ENCODE results near the gene ANKRD1.

ANKRD1 gene

DNA sequence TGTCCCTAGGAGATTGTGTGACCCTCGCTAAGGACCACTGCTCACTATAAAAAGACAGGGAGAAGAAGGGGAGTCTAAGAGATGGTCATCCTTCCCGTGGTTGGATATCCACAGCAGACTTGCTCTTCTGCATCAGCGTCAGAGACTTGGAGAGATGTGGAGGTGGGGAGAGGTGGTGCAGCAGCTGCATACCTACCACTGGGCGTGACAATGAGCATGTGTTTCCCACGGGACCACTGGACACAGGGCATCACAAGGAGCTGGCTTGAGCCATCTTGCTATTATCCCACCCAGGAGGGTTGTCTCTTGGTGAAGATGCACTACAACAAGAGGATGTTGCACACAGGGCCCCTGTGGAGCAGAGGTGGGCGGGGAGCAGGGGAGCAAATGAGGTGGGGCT is 18.8 kb upstream of the ANKRD1 start:
- Histone ChIP-seq H3K23ac (ENCODE audit: low read length) (no peak overlapping the region), H3K79me2 (ENCODE audit: control insufficient read depth, insufficient read depth, low read length) (no peaks in the 10 kb centered on the region), H4K8ac (ENCODE audit: low read depth, low read length) (no peak overlapping the region), H3K56ac (ENCODE audit: low read length) (no peak overlapping the region), H2BK5ac (ENCODE audit: low read length) (no peak overlapping the region), H3K4me3 (ENCODE audit: low read length) (no peak overlapping the region), H3K18ac (ENCODE audit: low read length) (no peak overlapping the region), H2BK15ac (replicated peaks; ENCODE audit: low read depth) (no peak overlapping the region), H3K27me3 (ENCODE audit: insufficient read depth, low read length, poor library complexity) (no peaks in the 10 kb centered on the region), H2AK5ac (ENCODE audit: low read length) (no peak overlapping the region), H3K4ac (ENCODE audit: low read depth, low read length) (no peak overlapping the region), H3K4me2 (ENCODE audit: low read length) (no peak overlapping the region), H3K9ac (ENCODE audit: low read length) (no peak overlapping the region), H2BK120ac (ENCODE audit: low read depth, low read length) (no peak overlapping the region), H3K27ac (ENCODE audit: low read depth, low read length) (no peak overlapping the region), H3K4me1 (ENCODE audit: control insufficient read depth, low read depth, low read length) (peaks cover 5% of the 10 kb centered on the region), H4K5ac (ENCODE audit: low read length) (no peak overlapping the region), H3K36me3 (ENCODE audit: control insufficient read depth, insufficient read depth, low read length) (no peaks in the 10 kb centered on the region), H3K79me1 (ENCODE audit: low read length) (no peaks in the 10 kb centered on the region)
- no peak for DNase-seq
- WGBS (ENCODE audit: extremely low coverage, insufficient coverage, low lambda C conversion rate): no CpG with 5 or more reads among the region's 6 CpGs

DNA sequence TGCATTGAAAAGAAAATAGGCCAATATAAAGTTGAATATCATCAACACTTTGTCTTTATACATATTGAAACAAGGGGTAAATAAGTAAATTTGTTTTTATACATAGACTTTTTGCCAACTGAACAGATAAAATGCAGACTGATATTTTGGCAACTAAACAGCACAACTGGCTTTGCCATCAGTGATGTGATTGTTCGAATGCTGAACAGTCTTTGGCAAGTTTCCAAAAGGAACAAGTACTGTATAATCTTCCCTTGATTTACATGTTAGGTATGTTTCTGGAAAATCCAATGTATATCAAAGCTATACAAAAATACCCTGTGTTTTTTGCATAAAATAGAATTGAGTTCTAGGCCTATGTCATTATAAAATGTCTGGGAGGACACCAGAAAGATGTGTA is 18.2 kb upstream of the ANKRD1 start:
- Histone ChIP-seq H4K8ac (ENCODE audit: low read depth, low read length) (no peak overlapping the region), H2BK5ac (ENCODE audit: low read length) (no peak overlapping the region), H3K9ac (ENCODE audit: low read length) (no peak overlapping the region), H3K18ac (ENCODE audit: low read length) (no peak overlapping the region), H3K4me1 (ENCODE audit: control insufficient read depth, low read depth, low read length) (peaks cover 5% of the 10 kb centered on the region), H3K4me3 (ENCODE audit: low read length) (no peak overlapping the region), H3K56ac (ENCODE audit: low read length) (no peak overlapping the region), H3K4me2 (ENCODE audit: low read length) (no peak overlapping the region), H3K79me1 (ENCODE audit: low read length) (no peaks in the 10 kb centered on the region), H4K5ac (ENCODE audit: low read length) (no peak overlapping the region), H3K36me3 (ENCODE audit: control insufficient read depth, insufficient read depth, low read length) (no peaks in the 10 kb centered on the region), H2BK120ac (ENCODE audit: low read depth, low read length) (no peak overlapping the region), H3K23ac (ENCODE audit: low read length) (no peak overlapping the region), H3K27me3 (ENCODE audit: insufficient read depth, low read length, poor library complexity) (no peaks in the 10 kb centered on the region), H3K27ac (ENCODE audit: low read depth, low read length) (no peak overlapping the region), H3K79me2 (ENCODE audit: control insufficient read depth, insufficient read depth, low read length) (no peaks in the 10 kb centered on the region), H3K4ac (ENCODE audit: low read depth, low read length) (no peak overlapping the region), H2BK15ac (replicated peaks; ENCODE audit: low read depth) (no peak overlapping the region), H2AK5ac (ENCODE audit: low read length) (no peak overlapping the region)
- no peak for DNase-seq
- WGBS (ENCODE audit: extremely low coverage, insufficient coverage, low lambda C conversion rate): no CpG with 5 or more reads among the region's 1 CpG

DNA sequence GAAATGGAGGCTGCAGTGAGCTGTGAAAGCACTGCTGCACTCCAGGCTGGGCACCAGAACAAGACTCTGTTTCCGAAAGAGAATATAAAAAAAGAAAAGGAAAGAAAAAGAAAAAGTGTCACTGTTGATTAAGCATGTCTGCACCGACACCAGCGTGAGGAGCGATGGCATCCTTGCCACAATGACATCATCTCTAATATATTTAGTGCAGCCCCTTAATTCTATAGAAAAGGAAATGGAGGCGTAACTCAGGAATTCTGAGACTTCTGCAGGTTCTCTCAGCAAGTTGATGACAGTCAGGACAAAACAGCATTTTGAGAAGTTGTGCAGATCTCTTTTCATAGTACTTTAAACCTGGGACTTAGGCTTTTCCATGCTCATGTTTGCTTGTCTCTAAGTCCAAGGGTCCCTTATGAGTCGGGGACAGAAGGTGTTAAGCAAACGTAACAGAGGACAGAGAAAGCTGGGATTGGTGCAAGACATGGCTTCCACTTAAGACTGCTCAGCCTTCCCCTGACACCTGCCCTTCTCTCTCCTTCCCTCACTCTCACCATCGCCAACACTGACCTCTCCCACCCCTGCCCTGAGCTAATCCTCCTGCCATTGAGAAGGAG is 16.9 kb upstream of the ANKRD1 start:
- Histone ChIP-seq H2AK5ac (ENCODE audit: low read length) (no peak overlapping the region), H3K56ac (ENCODE audit: low read length) (peak overlapping the region; percentile 61), H3K9ac (ENCODE audit: low read length) (no peak overlapping the region), H3K4me1 (ENCODE audit: control insufficient read depth, low read depth, low read length) (peaks cover 5% of the 10 kb centered on the region), H3K27me3 (ENCODE audit: insufficient read depth, low read length, poor library complexity) (no peaks in the 10 kb centered on the region), H3K79me2 (ENCODE audit: control insufficient read depth, insufficient read depth, low read length) (no peaks in the 10 kb centered on the region), H3K23ac (ENCODE audit: low read length) (no peak overlapping the region), H4K8ac (ENCODE audit: low read depth, low read length) (no peak overlapping the region), H3K27ac (ENCODE audit: low read depth, low read length) (no peak overlapping the region), H2BK5ac (ENCODE audit: low read length) (no peak overlapping the region), H2BK15ac (replicated peaks; ENCODE audit: low read depth) (no peak overlapping the region), H3K36me3 (ENCODE audit: control insufficient read depth, insufficient read depth, low read length) (no peaks in the 10 kb centered on the region), H3K79me1 (ENCODE audit: low read length) (no peaks in the 10 kb centered on the region), H3K4ac (ENCODE audit: low read depth, low read length) (peak overlapping the region; percentile 2), H3K4me2 (ENCODE audit: low read length) (no peak overlapping the region), H3K4me3 (ENCODE audit: low read length) (no peak overlapping the region), H3K18ac (ENCODE audit: low read length) (no peak overlapping the region), H2BK120ac (ENCODE audit: low read depth, low read length) (no peak overlapping the region), H4K5ac (ENCODE audit: low read length) (no peak overlapping the region)
- DNase-seq: peak; percentile 74
- no CpG with 5 or more reads among the region's 8 CpGs for WGBS (ENCODE audit: extremely low coverage, insufficient coverage, low lambda C conversion rate)

DNA sequence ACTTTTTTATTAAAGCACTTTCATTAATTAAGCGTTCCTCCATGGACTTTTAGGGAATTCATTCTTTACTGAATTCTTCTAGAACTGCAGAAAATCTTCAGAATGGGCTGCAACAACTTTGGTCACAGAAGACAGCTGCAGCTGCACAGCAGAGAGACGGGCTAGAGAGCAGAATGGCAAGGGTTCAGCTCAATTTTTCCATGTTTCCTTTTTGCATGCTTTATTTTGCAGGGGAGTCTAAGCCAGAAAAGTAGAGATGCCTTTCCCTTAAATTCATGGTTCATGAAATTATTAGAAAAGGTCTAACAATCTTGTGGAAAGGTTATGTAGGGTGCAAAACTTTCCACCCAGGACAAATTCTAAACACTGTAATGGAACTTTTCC is 15.4 kb upstream of the ANKRD1 start:
- no peak overlapping the region for H2AK5ac ChIP-seq (ENCODE audit: low read length)
- H3K18ac ChIP-seq (ENCODE audit: low read length): no peak overlapping the region
- H3K36me3 ChIP-seq (ENCODE audit: control insufficient read depth, insufficient read depth, low read length): no peaks in the 10 kb centered on the region
- peaks cover 9% of the 10 kb centered on the region for H3K4me1 ChIP-seq (ENCODE audit: control insufficient read depth, low read depth, low read length)
- no peak overlapping the region for H4K8ac ChIP-seq (ENCODE audit: low read depth, low read length)
- H2BK15ac ChIP-seq (replicated peaks; ENCODE audit: low read depth): no peak overlapping the region
- no peak overlapping the region for H4K5ac ChIP-seq (ENCODE audit: low read length)
- no peak overlapping the region for H2BK120ac ChIP-seq (ENCODE audit: low read depth, low read length)
- H3K27me3 ChIP-seq (ENCODE audit: insufficient read depth, low read length, poor library complexity): no peaks in the 10 kb centered on the region
- no peak overlapping the region for H3K56ac ChIP-seq (ENCODE audit: low read length)
- no peak overlapping the region for H3K4me3 ChIP-seq (ENCODE audit: low read length)
- no peaks in the 10 kb centered on the region for H3K79me1 ChIP-seq (ENCODE audit: low read length)
- no peak overlapping the region for H2BK5ac ChIP-seq (ENCODE audit: low read length)
- H3K23ac ChIP-seq (ENCODE audit: low read length): no peak overlapping the region
- no peak overlapping the region for H3K4me2 ChIP-seq (ENCODE audit: low read length)
- no peaks in the 10 kb centered on the region for H3K79me2 ChIP-seq (ENCODE audit: control insufficient read depth, insufficient read depth, low read length)
- H3K4ac ChIP-seq (ENCODE audit: low read depth, low read length): no peak overlapping the region
- H3K9ac ChIP-seq (ENCODE audit: low read length): no peak overlapping the region
- DNase-seq: no peak
- no CpG with 5 or more reads among the region's 2 CpGs for WGBS (ENCODE audit: extremely low coverage, insufficient coverage, low lambda C conversion rate)
- no peak overlapping the region for H3K27ac ChIP-seq (ENCODE audit: low read depth, low read length)

DNA sequence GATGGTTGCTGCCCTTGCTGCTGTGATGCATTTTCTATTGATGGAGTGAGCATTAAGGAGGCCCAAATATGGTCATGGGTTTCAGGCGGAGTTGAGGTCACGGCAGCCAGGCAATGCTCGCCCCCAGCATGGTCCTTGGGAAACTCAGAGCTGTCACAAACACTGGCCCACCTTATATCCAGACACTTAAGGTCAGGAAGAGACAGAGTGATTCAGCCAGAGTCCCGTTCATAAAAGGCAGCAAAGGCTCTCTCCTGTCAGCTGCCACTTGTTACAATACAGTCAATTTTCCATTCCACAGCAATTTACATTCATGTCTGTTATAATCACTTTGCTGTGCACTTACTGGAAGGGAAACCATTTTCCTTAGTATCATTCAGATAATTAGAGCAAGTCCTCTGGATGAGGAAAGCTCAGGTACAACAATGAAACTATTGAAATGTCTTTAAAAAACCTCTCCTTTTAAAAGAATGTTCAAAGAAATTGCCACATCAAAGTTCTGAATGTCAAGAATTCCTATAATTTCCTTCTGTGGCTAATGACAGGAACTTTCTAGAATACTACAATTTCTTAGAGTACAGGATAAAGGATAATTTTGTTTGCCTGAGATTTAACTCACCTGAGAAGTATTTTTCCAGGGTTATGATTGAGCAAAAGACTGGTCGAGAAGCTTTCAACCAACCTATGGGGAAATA is 14.8 kb upstream of the ANKRD1 start:
- H4K8ac ChIP-seq (ENCODE audit: low read depth, low read length): no peak overlapping the region
- WGBS (ENCODE audit: extremely low coverage, insufficient coverage, low lambda C conversion rate): no CpG with 5 or more reads among the region's 5 CpGs
- H3K4me3 ChIP-seq (ENCODE audit: low read length): no peak overlapping the region
- no peaks in the 10 kb centered on the region for H3K36me3 ChIP-seq (ENCODE audit: control insufficient read depth, insufficient read depth, low read length)
- H2BK120ac ChIP-seq (ENCODE audit: low read depth, low read length): no peak overlapping the region
- no peak overlapping the region for H2AK5ac ChIP-seq (ENCODE audit: low read length)
- no peaks in the 10 kb centered on the region for H3K27me3 ChIP-seq (ENCODE audit: insufficient read depth, low read length, poor library complexity)
- H3K4me2 ChIP-seq (ENCODE audit: low read length): no peak overlapping the region
- no peak overlapping the region for H3K9ac ChIP-seq (ENCODE audit: low read length)
- peaks cover 10% of the 10 kb centered on the region for H3K4me1 ChIP-seq (ENCODE audit: control insufficient read depth, low read depth, low read length)
- no peak overlapping the region for H3K18ac ChIP-seq (ENCODE audit: low read length)
- H4K5ac ChIP-seq (ENCODE audit: low read length): no peak overlapping the region
- H3K4ac ChIP-seq (ENCODE audit: low read depth, low read length): no peak overlapping the region
- H2BK15ac ChIP-seq (replicated peaks; ENCODE audit: low read depth): no peak overlapping the region
- H3K23ac ChIP-seq (ENCODE audit: low read length): no peak overlapping the region
- no peak for DNase-seq
- no peak overlapping the region for H2BK5ac ChIP-seq (ENCODE audit: low read length)
- no peaks in the 10 kb centered on the region for H3K79me2 ChIP-seq (ENCODE audit: control insufficient read depth, insufficient read depth, low read length)
- no peak overlapping the region for H3K27ac ChIP-seq (ENCODE audit: low read depth, low read length)
- no peaks in the 10 kb centered on the region for H3K79me1 ChIP-seq (ENCODE audit: low read length)
- H3K56ac ChIP-seq (ENCODE audit: low read length): peak overlapping the region; percentile 2
